Daoy (cell line): Measurements from ENCODE around the gene RAB39B. TPM values are rescaled to one million over a fixed set of nuclear protein-coding genes. Genes with fewer than 3 reads are reported as not detected.
"Not testable (repeated sequence)": the region's sequence is repeated elsewhere in the genome, so short reads cannot be mapped to it uniquely, and the experiment has no call there.

Experiments
- DNase-seq: peaks from one replicate; pipeline ENCODE4 v3.0.0-alpha.2; 2015; ENCODE audit warnings: low read depth
- total RNA-seq: library from RNA; depleted of rRNA; stranded (reverse); fragments of >200 nt; shearing (Covaris generic); gene quantifications from 2 replicates; pipeline ENCODE4 v1.2.3, GENCODE V29; 2014; rRNA removed

The RAB39B gene
- 0.29 and 0.48 TPM in 2 replicates for total RNA-seq

GRCh38 chrX:155263854-155264628 is at the start of gene RAB39B:
Gene RAB39B, minus strand, starts transcription at chrX:155264491. Its CDS starts 203 bp downstream, at chrX:155264288.
- DNase-seq, result peak; percentile 68

- peak; percentile 1 for DNase-seq
Observed at GRCh38 chrX:155313766-155314165, 49.5 kb upstream of the RAB39B start.

GRCh38 chrX:155293771-155294170 is 29.5 kb upstream of the RAB39B start:
- no peak for DNase-seq

- no peak for DNase-seq
Observed at GRCh38 chrX:155279873-155280272, 15.6 kb upstream of the RAB39B start.

- no peak for DNase-seq
Observed at GRCh38 chrX:155270969-155271368, 6.7 kb upstream of the RAB39B start.

- DNase-seq, result not testable (repeated sequence)
Observed at GRCh38 chrX:155267995-155268394, 3.7 kb upstream of the RAB39B start.

- DNase-seq, result no peak
Observed at GRCh38 chrX:155266439-155266838, 2.1 kb upstream of the RAB39B start.

- no peak for DNase-seq
Observed at GRCh38 chrX:155262970-155263754, 1.1 kb downstream of the RAB39B start.

- no peak for DNase-seq
Observed at GRCh38 chrX:155259752-155260151, 4.5 kb downstream of the RAB39B start.

- DNase-seq, result no peak
Observed at GRCh38 chrX:155251391-155251790, 12.9 kb downstream of the RAB39B start.

- no peak for DNase-seq
Observed at GRCh38 chrX:155247497-155247896, 16.8 kb downstream of the RAB39B start.

- DNase-seq, result no peak
Observed at GRCh38 chrX:155246748-155247147, 17.5 kb downstream of the RAB39B start.

GRCh38 chrX:155242300-155242699 is 22.0 kb downstream of the RAB39B start:
- no peak for DNase-seq

- DNase-seq, result no peak
Observed at GRCh38 chrX:155237719-155238118, 26.6 kb downstream of the RAB39B start.

- DNase-seq, result no peak
Observed at GRCh38 chrX:155235891-155236290, 28.4 kb downstream of the RAB39B start.

- no peak for DNase-seq
Observed at GRCh38 chrX:155231163-155231562, 33.1 kb downstream of the RAB39B start.

GRCh38 chrX:155225774-155226173 is 38.5 kb downstream of the RAB39B start:
- DNase-seq, result no peak

- not testable (repeated sequence) for DNase-seq
Observed at GRCh38 chrX:155223746-155224145, 40.5 kb downstream of the RAB39B start.

- no peak for DNase-seq
Observed at GRCh38 chrX:155221351-155221750, 42.9 kb downstream of the RAB39B start.

GRCh38 chrX:155218777-155219176 is 45.5 kb downstream of the RAB39B start:
- no peak for DNase-seq

- DNase-seq, result no peak
Observed at GRCh38 chrX:155216940-155217440, 47.3 kb downstream of the RAB39B start.

- peak; percentile 95 for DNase-seq
Observed at GRCh38 chrX:155216179-155216939, 47.9 kb downstream of the RAB39B start, which contains the start of gene VBP1. Gene VBP1, plus strand, starts transcription at chrX:155216460. Its CDS starts 23 bp downstream, at chrX:155216483.
